Mucosa of descending colon (tissue), 3 donors: ENCODE measurements around the gene PLEKHG4B. TPM values are rescaled to one million over a fixed set of nuclear protein-coding genes. Genes with fewer than 3 reads are reported as not detected.

Experiments
- ATAC-seq: fragments of 200-7000 bp; cut with Tn5 transposase; one replicate; pipeline ENCODE4 v1.9.1; 2020; ENCODE audit warnings: mild to moderate bottlenecking, moderate library complexity
- DNase-seq, 3 donors: peaks; one replicate each; pipeline ENCODE4 v3.0.0-alpha.2; 2020
- H3K36me3 ChIP-seq: fragments of 200-600 bp; one replicate; pipeline ENCODE4 v1.8.0; 2021; ENCODE audit warnings: low read depth, mild to moderate bottlenecking
- H3K4me1 ChIP-seq: fragments of 200-600 bp; one replicate; pipeline ENCODE4 v1.8.0; 2021; ENCODE audit warnings: low read depth, mild to moderate bottlenecking
- H3K4me3 ChIP-seq: fragments of 200-600 bp; one replicate; pipeline ENCODE4 v1.8.0; 2021; ENCODE audit warnings: mild to moderate bottlenecking
- H3K9me3 ChIP-seq: fragments of 200-600 bp; one replicate; pipeline ENCODE4 v1.8.0; 2021; ENCODE audit warnings: mild to moderate bottlenecking
- intact Hi-C, 2 donors: fragments of 100-400 bp; cut with DNase I in 1 of 2; cut with micrococcal nuclease in 1 of 2; formaldehyde crosslinking; loops; one replicate each; pipeline versions ENCODE4 v1.11.0 to v1.11.1; 2022; cut with DNase I, micrococcal nuclease
- total RNA-seq, 3 donors: library from RNA; stranded (reverse); fragmentation: NEBNext Ultra II Directional in 2 of 3; extraction: Animal tissue kit (Norgen Biotek cat#: 25700) in 2 of 3; gene quantifications; one replicate each; pipeline versions ENCODE4 v1.2.1 to v1.2.4, GENCODE V29; 2021 to 2023
- TF ChIP-seq, protein P1 (sequence below): fragments of 200-600 bp; IDR thresholded peaks from one replicate; pipeline ENCODE4 v1.8.0; 2022; ENCODE audit warnings: antibody characterized with exemption, mild to moderate bottlenecking
- donor health status: DM: no; HTN: no; CAD: no; lungs with moderate emphysema.
- donor health status: DM: no; HTN: no; CAD: no.
- donor health status: DM: no; HTN: yes; CAD: no.

The PLEKHG4B gene
- total RNA-seq, 3 donors from 2014 or later = 0.09 to 3.0 (median 0.36) TPM

- TF ChIP-seq, protein P1, sequence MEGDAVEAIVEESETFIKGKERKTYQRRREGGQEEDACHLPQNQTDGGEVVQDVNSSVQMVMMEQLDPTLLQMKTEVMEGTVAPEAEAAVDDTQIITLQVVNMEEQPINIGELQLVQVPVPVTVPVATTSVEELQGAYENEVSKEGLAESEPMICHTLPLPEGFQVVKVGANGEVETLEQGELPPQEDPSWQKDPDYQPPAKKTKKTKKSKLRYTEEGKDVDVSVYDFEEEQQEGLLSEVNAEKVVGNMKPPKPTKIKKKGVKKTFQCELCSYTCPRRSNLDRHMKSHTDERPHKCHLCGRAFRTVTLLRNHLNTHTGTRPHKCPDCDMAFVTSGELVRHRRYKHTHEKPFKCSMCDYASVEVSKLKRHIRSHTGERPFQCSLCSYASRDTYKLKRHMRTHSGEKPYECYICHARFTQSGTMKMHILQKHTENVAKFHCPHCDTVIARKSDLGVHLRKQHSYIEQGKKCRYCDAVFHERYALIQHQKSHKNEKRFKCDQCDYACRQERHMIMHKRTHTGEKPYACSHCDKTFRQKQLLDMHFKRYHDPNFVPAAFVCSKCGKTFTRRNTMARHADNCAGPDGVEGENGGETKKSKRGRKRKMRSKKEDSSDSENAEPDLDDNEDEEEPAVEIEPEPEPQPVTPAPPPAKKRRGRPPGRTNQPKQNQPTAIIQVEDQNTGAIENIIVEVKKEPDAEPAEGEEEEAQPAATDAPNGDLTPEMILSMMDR = no peak
- ATAC-seq = no peak
Observed at GRCh38 chr5:160921-161802, 69.2 kb downstream of the PLEKHG4B start.

DNA sequence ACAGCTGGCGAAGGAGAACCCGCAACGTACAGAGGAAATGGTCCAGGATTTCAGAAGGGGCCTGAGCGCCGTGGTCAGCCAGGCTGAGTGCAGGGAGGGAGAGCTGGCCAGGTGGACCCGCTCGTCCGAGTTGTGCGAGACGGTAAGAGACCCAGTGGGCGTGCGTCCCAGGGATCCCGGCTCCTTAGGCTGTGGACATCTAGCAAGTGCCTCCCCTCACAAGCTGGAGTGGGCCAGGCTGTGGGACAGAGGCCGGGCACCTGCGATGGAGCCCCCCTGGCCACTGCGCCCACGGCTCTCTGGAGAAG, 69.8 kb downstream of the PLEKHG4B start:
- intact Hi-C loops = no loop called here
- Histone ChIP-seq H3K9me3 (no peaks in the 10 kb centered on the region), H3K36me3 (no peaks in the 10 kb centered on the region), H3K4me1 (no peaks in the 10 kb centered on the region), H3K4me3 (no peak overlapping the region)
- TF ChIP-seq, protein P1 = no peak
- ATAC-seq = no peak
- no peak for DNase-seq

More at GRCh38 chr5:160921-161802, 69.2 kb downstream of the PLEKHG4B start:
- Histone ChIP-seq H3K4me1 (no peaks in the 10 kb centered on the region), H3K36me3 (no peaks in the 10 kb centered on the region), H3K9me3 (no peaks in the 10 kb centered on the region), H3K4me3 (no peak overlapping the region)
- no peak for DNase-seq
- intact Hi-C loops = no loop called here

- ATAC-seq = no peak
- Histone ChIP-seq H3K36me3 (no peaks in the 10 kb centered on the region), H3K9me3 (no peaks in the 10 kb centered on the region), H3K4me1 (no peaks in the 10 kb centered on the region), H3K4me3 (no peak overlapping the region)
- no peak for DNase-seq
- TF ChIP-seq, protein P1 = no peak
- intact Hi-C loops = no loop called here
Observed at GRCh38 chr5:162190-162564, 70.2 kb downstream of the PLEKHG4B start.

DNA sequence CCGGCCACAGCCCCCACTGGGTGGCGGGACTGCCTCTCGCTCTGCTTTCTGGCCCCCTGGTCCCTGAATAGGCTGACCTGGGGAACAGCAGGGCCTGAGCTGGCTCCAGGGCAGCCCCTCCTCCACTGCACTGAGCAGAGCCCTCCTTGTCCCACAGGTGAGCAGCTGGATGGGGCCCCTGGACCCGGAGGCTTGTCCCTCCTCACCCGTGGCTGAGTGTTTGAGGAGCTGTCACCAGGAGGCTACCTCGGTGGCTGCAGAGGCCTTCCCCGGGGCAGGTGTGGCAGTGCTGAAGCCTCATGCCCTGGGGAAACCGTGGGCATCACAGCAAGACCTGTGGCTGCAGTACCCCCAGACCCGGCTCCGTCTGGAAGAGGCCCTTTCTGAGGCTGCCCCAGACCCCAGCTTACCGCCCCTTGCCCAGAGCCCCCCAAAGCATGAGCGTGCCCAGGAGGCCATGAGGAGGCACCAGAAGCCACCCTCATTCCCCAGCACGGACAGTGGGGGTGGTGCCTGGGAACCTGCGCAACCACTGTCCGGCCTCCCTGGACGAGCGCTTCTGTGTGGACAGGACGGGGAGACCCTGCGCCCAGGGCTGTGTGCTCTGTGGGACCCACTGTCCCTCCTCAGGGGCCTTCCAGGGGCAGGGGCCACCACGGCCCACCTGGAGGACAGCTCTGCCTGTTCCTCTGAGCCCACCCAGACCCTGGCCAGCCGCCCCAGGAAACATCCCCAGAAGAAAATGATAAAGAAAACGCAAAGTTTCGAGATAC, 70.8 kb downstream of the PLEKHG4B start:
- ATAC-seq (no peak), DNase-seq (no peak)
- Histone ChIP-seq H3K4me1 (no peaks in the 10 kb centered on the region), H3K4me3 (no peak overlapping the region), H3K9me3 (no peaks in the 10 kb centered on the region), H3K36me3 (no peaks in the 10 kb centered on the region)
- TF ChIP-seq, protein P1 = no peak
- intact Hi-C loops = no loop called here

DNA sequence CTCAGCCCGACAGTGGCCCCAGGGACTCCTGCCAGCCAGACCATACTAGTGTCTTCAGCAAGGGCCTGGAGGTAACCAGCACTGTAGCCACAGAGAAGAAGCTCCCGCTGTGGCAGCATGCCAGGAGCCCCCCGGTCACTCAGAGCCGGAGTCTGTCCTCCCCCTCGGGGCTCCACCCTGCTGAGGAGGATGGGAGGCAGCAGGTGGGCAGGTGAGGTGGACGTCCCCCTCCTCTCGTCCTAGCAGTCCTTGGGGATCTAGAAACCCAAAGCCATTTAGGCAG, 71.3 kb downstream of the PLEKHG4B start:
- intact Hi-C loops = no loop called here
- TF ChIP-seq, protein P1 = no peak
- H3K4me1 ChIP-seq = no peaks in the 10 kb centered on the region
- H3K9me3 ChIP-seq = no peaks in the 10 kb centered on the region
- no peak overlapping the region for H3K4me3 ChIP-seq
- DNase-seq (no peak), ATAC-seq (no peak)
- H3K36me3 ChIP-seq = no peaks in the 10 kb centered on the region
